ENCODE measurements around the gene APPBP2.

The APPBP2 gene

DNA sequence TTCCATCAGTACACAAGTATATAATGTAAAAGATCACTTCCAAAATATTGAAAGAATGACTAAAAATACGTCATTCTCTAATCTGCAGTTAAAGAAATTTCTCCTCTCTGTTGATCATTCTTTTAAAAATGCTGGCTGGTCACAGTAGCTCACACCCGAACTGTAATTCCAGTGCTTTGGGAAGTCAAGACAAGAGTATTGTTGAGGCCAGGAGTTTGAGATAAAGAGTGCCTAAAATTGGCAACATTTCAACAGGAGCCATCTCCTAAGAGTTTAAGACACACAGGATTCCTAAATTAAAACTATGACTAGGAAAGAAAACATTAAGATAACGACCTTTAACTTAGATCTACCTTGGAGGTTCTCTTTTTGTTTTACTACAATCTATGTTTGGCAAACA lies 129.6 kb downstream of the APPBP2 start:
- no peak for DNase-seq (ENCODE audit: low spot score)

DNA sequence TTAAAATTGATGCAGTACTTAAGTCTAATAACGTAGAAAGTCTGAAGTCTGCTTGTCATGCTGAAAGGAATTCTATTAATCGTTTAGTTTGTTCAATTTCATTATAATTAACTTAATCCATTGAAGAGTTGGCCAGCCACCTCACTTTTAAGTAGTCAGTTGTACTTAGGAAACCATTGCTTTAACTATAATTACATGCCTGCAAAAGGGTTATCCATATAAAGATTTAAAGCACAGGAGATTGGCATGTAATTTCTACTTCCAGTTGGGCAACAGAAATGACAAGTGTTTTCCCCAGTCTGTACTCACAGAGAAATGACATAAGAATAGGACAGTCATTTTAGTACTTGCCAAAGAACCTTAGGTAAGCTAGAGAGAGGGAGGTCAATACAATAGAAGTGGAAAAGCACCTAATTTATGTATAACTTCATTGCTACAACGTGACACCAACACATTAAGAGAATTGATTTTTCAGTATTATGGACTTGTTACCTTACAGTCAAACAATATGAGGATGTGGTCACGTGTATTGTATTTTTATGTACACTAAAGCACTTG lies 130.5 kb downstream of the APPBP2 start:
- no peak for DNase-seq (ENCODE audit: low spot score)

DNA sequence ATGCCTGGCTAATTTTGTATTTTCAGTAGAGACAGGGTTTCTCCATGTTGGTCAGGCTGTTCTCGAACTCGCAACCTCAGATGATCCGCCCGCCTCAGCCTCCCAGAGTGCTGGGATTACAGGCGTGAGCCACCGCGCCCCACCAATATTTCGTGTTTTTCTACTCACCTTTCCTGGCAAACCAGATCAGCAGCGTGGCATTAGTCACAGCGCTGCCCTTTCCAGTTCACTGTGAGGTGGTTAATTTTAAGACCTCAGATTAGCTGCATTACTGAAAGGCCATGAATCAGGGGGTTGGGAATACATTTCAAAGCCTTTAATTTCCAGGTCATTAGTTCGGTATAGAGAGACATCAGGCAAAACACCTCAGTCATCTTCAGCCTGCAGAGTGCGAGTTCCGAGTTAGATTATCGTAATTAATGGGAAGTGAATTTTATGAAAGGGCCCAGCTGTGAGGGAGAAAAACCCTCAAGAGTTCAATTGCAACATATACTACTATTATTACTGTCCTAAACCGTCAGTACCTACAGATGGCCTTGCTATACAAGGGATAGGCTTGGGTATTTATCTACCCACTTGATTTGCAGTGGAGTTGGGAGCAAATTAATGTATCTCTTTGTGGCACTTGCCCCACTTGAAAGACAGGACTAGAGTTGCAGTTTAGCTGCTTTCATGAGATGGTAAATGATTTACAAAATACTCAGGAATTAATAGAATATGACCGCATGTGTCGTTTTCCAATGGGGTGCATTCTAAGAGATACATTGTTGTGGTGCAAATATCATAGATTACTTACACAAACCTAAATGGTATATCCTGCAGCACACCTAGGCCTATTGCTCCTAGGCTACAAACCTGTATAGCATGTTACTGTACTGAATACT lies 132.0 kb downstream of the APPBP2 start:
- DNase-seq (ENCODE audit: low spot score): no peak
